GM13977 (cell line): Measurements from ENCODE around the gene RANBP10.

ENCODE experiments used
- DNase-seq: peaks from one replicate; pipeline ENCODE4 v3.0.0; 2012; ENCODE audit warnings: low spot score
- in situ Hi-C: fragments of 300-500 bp; cut with MboI; formaldehyde crosslinking; loops from one replicate; pipeline ENCODE4 v1.12.0; 2022; ENCODE audit warnings: low sequenced_read_pairs, low pct_unique_long_range_greater_than_20kb, mixed read lengths, inconsistent platforms; ENCODE audit not compliant: unreplicated experiment
- TF ChIP-seq, protein P1 (sequence below): IDR thresholded peaks from 2 replicates; pipeline ENCODE4 v1.5.1; 2012; ENCODE audit warnings: mild to moderate bottlenecking, control low read depth; ENCODE audit not compliant: insufficient read depth; ENCODE audit errors: extremely low read depth, missing control alignments

Gene RANBP10

DNA sequence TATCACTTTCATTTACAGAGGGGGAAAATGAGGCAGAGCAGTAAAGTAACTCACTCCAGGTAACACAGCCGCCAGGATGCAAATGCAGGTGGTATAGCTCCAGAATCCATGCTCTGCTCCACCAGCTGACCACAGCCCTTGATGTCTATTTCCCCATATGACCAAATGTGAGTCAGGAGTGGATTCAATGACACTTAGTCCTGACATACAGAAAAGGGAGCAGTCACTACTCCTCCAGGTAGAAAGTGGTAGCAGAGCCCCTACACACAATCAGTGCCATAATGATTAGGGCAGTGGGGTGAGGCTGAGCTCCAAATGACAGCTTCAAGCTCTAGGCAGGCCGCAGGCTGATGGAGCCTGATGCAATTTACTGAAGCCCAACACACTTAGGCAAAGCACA, 44.0 kb downstream of the RANBP10 start:
- in situ Hi-C loops: no loop called here
- no peak for DNase-seq
- TF ChIP-seq, protein P1, sequence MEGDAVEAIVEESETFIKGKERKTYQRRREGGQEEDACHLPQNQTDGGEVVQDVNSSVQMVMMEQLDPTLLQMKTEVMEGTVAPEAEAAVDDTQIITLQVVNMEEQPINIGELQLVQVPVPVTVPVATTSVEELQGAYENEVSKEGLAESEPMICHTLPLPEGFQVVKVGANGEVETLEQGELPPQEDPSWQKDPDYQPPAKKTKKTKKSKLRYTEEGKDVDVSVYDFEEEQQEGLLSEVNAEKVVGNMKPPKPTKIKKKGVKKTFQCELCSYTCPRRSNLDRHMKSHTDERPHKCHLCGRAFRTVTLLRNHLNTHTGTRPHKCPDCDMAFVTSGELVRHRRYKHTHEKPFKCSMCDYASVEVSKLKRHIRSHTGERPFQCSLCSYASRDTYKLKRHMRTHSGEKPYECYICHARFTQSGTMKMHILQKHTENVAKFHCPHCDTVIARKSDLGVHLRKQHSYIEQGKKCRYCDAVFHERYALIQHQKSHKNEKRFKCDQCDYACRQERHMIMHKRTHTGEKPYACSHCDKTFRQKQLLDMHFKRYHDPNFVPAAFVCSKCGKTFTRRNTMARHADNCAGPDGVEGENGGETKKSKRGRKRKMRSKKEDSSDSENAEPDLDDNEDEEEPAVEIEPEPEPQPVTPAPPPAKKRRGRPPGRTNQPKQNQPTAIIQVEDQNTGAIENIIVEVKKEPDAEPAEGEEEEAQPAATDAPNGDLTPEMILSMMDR: no peak

DNA sequence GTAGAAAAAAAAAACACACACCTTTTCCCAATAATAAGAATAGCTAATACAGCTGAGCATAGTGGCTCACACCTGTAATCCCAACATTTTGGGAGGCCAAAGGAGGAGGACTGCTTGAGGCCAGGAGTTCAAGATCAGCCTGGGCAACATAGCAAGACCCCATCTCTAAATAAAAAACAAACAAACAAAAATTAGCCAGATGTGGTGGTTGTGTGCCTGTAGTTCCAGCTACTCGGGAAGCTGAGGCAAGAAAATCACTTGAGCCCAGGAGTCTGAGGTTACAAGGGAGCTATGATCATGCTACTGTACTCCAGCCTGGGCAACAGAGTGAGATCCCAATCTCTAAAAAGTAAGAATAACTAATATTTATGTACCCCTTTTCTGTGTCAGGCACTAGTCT, 44.4 kb downstream of the RANBP10 start:
- in situ Hi-C loops: no loop called here
- TF ChIP-seq, protein P1: no peak
- no peak for DNase-seq

DNA sequence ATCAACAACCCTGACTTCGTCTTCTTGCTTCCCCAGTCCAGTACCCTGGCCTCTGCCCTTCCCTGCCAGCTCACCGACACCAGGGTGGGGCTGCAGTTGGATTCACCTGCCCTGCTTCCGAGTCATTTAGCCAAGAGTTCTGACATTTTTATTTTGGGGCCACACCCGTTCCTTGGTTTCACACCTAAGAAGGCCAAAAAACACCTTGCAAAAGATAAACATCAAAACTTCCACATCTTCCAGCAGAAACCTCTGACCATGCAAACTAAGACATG, 45.5 kb downstream of the RANBP10 start:
- in situ Hi-C loops: no loop called here
- no peak for DNase-seq
- TF ChIP-seq, protein P1: no peak

DNA sequence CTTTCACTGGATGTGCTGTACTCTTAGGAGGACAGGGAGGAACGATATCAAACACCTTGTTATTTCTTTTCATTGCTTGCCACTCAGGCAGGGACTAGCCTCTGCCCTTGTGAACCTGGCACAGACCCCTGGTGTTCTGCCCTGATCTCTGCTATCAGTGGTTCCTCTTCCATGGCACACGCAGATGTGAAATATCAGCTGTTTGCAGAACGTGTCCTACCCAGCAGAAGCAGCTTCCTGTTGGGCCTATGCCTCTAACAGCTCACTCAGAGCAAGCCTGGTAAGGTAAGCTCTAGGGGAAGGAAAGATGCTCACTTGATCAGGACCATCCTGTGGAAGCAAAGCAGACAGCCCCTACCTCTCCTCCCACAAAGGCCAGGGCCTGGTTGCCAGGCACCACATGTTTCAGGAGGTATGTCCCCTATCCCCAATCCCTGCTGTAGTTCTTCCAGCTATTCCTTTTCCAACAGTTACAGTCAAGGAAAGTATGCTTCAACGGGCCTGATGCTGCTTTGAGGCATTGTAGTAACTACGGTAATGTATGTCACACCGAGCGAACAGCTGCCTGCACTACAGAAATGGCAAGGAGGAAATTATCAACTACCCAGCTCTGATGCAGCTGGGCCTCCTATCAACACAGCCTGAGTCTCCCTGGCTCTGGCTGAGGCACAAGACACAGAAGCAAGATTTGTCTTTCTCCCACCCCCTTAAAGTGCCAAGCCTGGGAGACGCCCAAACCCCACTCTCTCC, 46.0 kb downstream of the RANBP10 start:
- in situ Hi-C loops: no loop called here
- DNase-seq: no peak
- TF ChIP-seq, protein P1: no peak

DNA sequence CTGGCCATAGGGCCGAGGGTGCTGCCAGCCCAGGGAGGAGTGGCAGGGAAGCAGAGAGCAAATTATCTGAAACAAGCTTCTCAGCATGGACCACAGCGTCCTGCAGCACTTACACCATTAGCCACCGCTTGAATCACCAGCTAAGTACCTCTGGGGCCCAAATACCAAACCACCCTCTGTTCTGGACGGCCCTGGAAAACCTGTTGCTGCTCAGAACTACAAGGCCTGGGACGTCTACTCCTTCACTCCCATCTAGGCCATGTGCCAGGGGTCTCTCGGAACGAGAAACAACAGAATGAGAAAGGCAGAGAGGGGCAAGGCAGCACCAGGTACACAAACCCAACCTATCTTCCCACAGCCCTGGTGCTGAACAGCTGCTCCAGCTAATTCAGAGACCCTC, 47.4 kb downstream of the RANBP10 start:
- DNase-seq: no peak
- TF ChIP-seq, protein P1: no peak
- in situ Hi-C loops: no loop called here

DNA sequence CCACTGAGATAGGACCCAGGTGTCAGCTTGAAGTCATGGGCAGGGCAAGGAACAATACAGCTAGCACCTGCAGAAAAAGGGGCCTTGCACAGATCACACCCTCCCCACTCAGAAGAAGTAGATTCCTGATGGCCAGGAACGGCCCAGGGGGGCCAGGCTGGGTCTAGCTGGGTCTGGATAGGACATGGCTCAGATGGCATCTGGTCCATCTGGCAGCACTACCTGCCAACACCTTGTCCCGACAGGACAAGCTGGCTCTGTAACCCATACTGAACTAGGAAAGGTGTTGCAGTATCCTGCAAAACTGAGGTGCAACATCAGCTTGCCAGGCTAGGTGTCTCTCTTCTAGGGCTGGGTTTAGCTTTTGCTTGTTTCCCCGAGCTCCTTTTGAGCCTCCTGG, 48.4 kb downstream of the RANBP10 start:
- DNase-seq: no peak
- in situ Hi-C loops: no loop called here
- TF ChIP-seq, protein P1: no peak
